Stimulated activated CD4-positive, alpha-beta T cell treated with anti-CD3 and anti-CD28 coated beads, Interleukin-2, amount 100 ng/mL, for 24 hours (primary cell): Measurements from ENCODE around the gene PRR18.

Experiments used
- DNase-seq, 2 donors: peaks; one replicate each; pipeline ENCODE4 v3.0.0-alpha.2; 2020

The PRR18 gene

DNA sequence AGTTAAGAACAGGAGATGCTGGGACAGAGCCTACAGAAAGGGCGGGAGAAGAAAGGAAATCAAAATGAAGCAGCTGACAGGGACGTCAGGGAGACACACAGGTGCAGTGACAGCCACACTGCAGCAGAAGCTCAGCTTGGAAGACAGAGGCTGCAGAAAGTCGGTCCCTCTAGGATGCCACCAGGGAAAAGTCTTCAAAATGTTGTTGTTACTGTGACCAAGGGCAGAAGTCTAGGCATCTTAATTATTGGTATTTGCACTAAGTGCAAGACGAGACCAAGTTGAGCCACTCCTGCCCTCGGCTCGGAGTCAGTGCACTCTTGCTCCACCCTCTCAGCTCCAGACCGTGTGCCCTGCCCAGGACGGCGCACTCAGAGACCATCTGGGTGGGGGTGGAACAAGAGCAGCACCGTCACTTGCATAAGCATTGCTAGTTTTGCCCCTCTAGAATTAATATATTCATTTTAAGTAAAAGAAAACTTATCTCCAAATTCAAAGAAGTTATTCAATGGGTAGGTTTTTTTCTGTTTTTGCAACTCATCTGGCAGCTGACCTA is 2.6 kb downstream of the PRR18 start:
- no peak for DNase-seq

DNA sequence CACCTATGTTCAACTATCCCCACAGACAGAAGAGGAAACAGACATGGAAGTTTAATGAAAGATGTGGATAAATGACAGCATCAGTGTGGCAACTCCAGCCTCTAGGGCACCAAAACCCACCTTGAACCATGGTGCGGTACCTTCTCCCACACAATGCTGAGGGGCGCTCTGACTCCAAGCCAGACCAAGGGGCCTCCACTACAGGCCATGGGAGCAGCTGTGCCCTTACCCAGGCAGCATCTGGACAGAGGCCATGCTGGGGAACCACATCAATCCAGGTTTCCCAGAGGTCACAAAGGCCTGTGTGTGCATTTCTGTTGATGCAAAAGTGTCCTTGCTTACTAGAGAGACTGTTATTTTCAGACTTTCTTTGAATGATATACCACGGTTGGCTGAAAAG is 4.1 kb downstream of the PRR18 start:
- no peak for DNase-seq

DNA sequence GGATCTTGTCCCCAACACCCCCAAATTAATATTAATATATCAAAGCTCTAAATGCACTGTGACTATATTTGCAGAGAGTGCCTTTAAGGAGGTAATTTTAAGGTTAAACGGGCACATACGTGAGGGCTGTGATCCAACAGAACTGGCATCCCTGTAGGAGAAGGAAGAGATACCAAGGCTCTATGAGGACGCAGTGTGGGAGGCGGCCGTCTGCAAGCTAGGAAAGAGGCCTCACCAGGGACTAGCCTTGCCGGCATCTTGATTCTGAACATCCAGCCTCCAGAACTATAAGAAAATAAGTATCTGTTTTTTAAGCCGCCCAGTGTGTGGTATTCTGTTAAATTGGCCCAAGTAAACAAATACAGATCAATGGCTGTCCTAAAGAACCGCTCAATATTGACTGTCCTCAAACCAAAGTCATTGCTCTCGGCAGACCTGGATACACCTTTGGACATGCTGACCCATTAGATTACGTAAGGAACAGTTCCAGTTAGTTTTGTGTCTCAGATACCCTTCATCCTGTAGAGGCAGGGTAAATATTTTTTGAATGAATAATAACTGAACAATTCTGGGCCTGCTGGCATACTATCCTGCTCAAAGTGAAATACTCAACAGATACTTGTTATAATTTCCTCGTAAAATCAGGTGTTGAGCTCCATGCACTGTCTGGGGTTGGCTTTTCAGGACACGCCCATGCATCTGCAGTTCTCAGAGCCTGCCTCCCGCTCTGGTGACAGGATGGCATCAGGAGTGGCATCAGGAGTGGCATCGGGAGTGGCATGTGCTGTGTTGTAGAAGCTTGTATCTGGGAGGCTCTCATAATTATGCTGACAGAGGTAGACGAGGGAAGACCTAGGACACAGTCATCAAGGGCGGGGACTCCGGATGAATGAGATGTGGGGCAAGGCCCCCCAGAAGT is 6.3 kb downstream of the PRR18 start:
- no peak for DNase-seq

DNA sequence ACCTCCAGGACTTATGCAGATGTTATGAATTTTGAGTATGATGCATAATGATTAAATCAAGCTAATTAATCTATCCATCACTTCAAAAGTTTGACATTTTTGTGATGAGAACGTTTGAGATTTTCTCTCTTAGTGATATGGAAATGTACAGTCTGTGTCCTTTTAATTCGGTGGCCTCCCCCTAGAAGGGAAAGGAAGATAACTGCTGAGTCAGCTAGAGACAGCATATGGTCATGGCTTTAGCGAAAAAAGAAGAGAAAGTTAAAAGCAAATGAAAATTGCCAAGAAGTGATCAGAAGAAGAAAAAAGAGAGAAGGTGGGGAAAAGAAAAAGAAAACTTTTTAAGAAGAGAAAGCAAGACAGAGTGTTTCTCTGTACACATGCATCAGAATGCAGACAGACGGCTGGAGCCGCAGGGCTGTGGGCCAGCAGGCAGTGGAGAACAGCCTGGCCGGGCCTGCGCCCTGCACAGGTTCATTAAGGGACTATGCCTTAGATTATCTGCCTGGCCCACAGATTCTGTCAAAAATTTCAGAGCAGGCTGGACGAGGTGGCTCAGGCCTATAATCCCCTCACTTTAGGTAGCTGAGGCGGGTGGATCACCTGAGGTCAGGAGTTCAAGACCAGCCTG is 7.7 kb downstream of the PRR18 start:
- DNase-seq, result no peak

DNA sequence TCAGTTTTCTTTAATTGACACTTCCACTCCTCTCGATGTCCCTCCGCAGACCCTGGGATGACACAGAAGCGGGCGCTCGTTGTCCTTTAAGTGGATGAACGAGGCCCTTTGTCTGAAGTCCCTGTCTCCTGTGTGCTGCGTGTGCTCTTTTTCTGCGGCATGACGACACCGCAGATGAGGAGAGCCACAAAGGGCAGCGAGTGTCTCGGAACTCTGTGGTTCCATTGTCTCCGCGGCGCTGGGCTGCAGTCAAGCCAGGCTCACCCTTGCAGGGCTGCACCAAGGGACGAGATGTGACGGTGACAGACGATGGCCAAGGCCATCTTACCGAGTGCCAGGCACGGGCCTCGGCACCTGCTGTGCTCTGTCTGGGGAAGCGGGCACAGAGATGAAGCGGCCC is 10.6 kb downstream of the PRR18 start:
- no peak for DNase-seq

DNA sequence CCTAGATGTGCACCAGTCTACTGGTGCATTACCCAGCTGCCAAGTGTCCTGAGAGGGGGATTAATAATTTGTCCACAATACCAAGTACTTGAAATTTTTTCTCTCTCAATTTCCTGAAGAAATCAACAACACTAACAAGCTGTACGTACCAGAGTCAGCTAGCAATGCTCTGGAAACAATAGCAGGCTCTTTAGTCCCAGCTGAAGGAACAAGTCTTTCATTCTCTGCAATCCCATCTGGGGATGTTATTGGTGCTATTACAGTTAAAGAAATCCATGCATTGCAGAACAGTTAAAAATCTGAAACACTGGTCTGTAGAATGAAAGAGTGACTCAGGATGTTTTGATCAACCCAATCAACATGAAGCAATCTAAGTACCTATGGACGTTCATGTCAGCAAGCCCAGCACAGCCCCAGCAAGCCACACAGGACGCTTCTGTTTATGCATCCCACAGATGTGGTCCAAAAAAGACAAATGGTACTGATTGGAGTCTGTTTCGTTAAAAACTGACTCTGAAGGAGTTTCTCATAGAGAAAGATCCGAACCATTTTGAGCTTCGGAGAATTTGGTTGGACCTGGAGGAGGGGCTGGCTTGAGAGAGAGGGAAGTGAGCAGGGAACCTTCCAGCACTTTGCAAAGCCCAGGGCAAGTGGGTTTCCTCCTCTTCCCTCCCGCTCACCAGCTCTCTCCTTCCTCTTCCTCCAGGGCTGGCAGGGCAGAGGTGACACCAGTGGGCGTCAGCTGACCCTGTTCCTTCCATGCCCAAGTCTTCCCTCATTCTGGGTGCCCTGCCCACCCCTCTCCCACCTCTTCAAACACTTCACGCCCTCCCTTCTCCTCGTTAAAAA is 11.9 kb downstream of the PRR18 start:
- DNase-seq, result no peak

DNA sequence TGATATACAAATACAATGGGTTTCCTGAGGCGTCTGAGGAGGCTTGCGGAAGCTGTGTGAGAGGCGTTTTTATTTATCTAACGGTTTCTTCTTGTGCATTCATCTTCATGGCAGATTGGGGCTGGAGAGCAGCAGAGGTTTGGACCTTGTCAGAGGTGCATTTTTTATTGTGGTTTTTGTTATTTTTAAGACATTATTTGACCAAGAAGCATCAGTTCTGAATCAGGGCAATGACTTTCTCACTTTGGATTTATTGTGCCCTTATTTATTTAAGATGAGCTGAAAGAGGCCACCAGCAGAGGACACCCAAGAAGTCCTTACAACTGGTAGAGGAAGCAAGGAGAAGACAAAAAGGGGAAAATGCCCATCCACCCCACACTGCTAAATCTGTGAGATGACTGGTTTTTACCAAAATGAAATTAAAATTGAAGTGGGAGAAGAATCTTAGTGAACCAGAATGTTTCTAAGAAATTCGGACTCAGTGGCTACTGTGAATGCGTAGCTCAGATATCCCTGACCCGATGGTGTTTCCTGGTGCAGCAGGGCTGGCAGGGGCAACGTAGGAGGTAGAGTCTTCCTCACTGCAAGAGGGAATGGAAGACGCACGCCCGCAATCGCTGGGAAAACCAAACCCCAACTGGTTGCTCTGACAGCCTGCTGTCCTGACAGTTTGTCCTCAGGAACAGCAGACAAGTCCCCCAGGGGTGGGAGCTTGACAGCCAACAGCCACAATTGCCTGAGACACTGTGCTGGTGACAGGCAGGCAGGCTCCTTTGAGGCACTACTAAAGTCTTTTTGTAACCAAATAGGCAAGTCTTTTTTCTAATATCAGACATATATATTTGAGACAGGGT is 14.2 kb downstream of the PRR18 start:
- DNase-seq, result no peak

DNA sequence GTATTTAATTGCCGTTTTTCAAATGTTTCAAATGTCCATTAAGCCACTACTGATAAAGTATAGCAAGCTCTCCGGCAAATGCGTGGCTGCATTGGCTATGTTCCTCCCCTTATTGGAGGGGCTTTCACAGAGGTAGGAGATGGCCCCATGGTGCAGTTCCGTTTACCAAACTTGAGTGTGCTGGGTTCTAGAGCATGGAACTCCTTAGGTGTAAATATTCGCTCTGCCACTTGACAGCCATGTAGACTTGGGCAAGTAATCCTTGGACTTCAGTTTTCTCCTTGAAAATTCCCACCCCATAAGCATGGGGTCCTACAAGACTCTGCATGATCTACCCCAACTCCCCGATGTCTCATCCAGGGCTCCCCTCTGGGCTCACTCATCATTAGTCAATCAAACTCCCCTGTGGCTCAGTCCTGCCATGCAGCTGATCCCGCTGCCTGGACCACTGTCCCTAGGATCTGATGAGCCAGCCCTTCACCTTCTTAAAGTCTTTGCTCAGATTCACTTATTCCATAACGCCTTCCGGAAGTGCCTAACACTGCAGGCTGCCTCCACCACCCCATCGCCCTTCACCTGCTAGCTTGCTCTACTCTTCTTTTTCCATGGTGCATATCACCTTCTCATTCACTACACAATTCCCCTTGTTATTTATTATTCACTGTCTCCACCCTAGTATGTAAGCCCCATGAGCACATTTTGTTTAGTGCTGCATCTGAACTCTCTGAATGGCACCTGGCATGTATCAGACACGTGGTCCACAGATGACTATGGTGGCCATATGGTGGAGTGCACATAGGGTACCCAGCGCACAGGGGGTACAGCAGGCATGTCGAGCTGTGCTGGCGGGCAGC is 18.8 kb downstream of the PRR18 start:
- no peak for DNase-seq

DNA sequence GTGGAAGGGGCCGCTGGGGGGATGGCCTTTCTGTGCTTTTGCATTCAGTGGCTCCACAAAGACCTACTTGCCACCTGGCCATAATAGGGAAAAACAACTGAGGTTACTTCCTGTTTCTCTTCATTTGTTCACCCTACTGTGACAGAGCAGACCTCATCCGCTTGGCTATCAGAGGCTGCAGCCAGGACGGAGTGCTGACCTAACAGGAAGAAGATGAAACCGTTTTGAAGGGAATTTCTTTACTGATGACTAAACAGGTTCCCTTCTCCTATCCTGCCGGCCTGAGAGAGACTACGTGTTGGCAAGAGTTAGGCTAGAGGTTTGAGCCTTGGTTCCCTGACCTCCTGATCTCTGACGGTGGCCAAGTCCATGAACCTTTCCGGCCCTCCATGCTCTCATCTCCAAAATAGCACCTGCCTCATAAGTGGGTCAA is 21.3 kb downstream of the PRR18 start:
- no peak for DNase-seq

DNA sequence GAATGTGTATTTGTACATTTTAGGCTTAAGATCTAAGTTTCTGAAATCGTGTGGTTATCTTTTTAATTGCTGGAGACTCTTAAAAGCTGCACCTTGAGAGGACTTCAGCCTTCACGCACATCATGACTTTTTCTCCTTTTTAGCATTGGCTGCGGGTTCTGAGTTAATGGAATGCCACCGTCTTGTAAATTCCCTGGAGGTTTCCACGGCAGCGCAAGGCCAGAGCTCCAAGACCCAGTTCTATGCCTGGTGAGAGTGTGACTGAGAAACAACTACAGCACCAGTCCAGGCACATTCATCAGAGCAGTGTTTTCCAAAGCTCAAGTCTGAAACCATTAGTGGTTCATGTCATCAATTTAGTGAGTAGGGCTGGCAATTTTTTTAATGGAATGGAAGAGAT is 23.0 kb downstream of the PRR18 start:
- no peak for DNase-seq

DNA sequence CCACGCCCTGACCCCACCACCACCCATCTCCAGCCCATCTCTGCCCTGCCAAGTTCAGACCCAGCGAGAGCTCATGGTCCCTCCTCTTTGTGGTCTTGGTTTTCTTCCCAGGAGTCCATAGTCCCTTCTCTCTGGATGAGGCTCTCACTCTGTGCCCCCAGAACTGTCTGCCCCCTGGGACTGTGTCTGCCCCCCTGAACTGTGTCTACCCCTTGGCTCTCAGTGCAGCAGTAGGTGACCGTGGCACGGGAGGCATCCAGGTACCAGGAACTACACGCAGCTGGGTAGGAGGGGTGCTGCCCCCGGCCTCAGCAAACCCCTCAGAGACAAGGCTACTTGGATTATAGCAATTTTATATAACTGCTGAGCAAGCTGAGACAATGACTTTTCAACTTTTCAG is 23.6 kb downstream of the PRR18 start:
- DNase-seq, result no peak

DNA sequence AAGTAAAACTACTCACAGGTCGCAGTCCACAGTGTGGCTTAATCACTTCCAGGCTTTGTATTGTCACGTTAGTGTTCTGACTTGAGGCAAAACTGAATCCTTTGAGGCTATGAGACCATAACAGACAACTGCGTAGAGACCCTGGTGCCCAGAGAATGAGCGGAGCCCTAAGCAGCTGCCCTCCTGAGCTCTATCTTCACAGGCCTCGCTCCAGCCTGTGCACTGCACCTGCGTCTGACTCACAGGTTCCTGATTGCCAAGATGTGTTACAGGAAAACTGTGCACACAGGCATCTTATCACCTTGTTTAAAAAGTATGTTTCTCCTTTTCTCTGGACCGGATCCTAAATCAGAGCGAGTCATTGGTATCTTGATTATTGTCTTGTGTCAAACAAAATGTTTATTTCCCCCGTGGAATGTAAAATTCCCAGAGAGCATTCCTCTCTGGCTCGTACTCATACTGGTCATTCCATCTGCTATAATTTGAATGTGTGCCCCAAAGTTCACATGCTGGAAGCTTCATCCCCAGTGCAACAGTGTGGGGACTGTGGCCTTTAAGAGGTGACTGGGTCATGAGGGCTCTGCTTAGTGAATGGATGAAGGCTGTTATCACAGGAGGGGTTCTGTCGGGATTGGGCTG is 25.7 kb downstream of the PRR18 start:
- no peak for DNase-seq

DNA sequence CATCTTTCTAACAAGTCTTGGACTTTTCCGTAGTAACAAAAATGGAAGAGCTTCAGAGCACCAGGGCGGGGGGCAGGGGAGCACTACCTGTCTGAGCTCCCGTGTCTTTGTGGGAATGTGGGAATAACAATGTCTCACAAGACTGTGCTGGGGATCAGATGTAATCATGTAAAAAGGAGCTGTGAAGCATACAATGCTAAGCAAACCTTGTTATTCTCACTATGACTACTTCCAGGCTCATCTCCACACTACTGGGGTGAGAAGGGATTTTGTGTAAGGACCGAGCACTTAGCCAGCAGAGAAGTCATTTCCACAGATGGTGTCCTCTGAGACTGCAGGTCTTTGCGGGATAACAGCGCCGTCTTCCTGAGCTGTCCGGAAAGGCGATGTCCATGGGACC is 27.1 kb downstream of the PRR18 start:
- DNase-seq, result no peak

DNA sequence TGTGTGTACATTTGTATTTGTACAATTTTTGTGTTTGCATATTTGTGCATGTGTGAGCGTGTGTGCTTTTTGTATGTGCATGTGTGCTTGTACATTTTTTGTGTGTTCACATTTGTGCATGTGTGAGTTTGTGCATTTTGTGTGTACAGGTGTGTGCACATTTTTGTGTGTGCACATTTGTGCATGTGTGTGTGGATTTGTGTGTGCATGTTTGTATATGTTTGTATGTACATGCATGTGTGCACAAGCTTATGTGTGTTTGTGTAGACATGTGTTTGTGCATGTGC is 28.9 kb downstream of the PRR18 start:
- DNase-seq, result no peak

DNA sequence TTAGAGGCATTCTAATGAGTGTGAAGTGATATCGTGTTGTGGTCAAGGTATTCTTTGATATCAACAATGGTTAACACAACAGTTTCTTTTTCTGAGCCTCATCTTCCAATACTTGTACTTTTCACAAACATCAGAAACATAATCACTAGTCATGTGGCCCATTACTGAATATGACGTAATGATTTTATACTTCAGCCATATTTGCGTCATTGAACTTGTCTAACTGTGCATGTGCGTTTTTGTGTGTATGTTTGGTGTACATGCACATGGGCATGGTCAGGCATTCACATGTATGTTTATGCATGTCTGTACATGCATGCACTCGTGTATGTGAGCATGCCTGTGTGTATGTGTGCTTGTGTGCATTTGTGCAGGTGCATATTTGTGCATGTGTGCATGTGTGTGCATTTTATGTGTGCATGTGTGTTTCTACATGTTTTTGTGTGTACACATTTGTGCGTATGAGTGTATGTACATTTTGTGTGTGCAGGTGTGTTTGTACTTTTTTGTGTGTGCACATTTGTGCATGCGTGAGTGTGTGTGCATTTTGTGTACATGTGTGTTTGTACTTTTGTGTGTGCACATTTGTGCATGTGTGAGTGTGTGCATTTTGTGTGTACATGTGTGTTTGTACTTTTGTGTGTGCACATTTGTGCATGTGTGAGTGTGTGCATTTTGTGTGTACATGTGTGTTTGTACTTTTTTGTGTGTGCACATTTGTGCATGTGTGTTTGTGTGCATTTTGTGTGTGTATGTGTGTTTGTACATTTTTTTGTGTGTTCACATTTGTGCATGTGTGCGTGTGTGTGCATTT is 29.4 kb downstream of the PRR18 start:
- DNase-seq, result no peak

DNA sequence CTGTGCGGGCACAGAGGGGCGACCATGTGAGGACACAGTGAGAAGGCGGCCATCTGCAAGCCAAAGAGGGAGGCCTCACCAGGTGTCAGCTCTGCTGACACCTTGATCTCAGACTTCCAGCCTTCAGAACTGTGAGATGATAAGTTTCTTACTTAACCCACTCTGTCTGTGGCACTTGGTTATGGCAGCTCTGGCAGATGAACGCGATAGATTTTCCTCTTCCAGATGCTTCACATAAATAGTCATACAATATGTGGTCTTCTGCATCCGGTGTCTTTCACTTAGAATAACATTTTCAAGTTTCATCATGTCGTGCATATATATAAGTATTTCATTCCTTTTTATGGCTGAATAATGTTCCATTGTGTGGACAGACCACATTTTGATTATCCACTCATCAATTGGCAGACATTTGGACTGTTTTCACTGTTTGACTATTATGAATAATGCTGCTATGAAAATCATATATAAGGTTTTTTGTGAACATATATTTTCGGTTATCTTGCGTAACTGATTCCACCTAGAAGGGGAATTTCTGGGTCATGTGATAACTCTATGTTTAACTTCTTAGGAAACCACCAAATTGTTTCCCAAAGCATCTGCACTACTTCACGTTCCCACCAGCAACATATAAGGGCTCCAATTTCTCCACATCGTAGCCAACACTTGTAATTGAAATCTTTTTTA is 30.2 kb downstream of the PRR18 start:
- no peak for DNase-seq

DNA sequence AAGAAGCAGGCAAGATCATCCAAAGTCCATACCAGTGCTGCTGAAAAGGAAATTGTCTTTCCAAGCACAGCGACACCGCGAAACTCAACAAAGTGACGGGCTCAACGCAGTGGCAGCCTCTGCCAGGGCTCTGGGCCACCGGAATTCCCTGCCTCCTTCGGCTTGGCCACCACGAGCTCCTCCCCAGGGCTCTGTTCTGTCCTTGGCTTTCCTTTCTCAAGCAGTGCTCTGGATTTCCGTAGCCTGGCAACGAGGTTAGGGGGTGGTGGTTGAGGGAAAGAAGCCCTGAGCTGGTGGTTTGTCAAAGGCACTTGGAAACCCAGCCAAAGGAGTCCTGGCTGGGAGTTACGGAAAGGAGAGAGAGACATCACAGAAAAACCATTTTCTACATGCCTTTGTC is 31.2 kb downstream of the PRR18 start:
- DNase-seq, result no peak

DNA sequence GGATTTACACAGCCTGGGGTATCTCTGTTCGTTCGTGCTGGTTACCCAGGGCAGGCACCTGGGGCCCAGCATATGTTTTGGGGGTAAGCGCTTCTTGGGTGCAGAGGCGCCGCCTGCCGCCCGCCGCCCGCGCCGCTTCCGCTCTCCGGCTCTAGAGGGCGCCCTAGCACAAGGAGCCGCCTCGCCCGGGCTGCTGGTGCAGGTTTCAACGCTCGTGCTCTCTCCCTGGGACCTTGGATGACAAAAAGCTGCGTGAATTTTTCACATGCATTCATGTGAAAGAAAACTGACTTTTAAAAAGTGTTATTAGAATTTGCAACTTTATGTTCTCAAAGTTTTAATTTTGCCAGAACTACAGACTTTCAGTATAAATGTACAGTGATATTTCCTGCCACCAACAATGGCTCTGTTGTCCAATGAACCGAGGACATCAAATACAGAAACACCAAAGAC is 32.5 kb downstream of the PRR18 start:
- DNase-seq, result peak; percentile 86 to 87

DNA sequence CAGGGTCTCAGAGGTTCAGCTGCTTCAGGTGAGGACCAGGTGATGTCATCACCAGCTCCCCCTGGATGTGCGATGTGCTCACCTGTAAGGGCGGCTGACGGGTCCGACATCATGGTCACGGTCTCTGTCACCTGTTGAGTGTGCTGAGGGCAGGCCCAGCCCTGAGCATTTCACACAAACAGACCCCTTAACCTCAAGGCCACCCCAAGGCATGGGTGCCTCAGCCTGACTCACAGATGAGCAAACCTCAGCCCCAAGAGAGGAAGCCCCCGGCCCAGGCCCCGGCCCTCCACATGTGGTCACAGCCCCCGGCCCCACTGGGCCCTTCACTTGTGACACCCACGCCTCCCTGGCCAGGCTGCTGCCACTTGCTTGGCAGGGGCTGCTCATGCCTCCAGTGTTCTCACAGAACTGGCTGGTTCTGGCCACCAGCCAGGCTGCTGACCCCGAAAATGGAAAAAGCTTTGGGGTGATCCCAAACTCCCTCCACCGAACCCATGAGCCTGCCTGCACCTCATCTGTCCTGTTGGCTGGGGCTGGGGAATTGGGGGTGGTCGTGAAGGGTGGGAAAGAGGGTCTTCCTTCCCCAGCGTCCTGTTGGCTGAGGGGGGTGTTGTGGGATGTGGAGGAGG is 33.3 kb downstream of the PRR18 start:
- no peak for DNase-seq
